DOHH2 (cell line): ENCODE results near the gene IGFL4.

ENCODE experiments used
- H3F3A ChIP-seq: fragments of 200-600 bp; sonication (generic), shearing (Covaris generic); 2 replicates; pipeline ENCODE4 v1.6.0; 2016; ENCODE audit warnings: antibody characterized with exemption, mild to moderate bottlenecking; ENCODE audit not compliant: control insufficient read depth, insufficient read depth
- H3K27ac ChIP-seq: fragments of 200-600 bp; sonication (generic); 2 replicates; pipeline ENCODE4 v1.5.1; 2014; ENCODE audit warnings: low read depth, mild to moderate bottlenecking, low read length, moderate library complexity
- H3K27me3 ChIP-seq: fragments of 200-600 bp; sonication (generic); 2 replicates; pipeline ENCODE4 v1.6.1; 2014; ENCODE audit warnings: mild to moderate bottlenecking, low read length, mixed read lengths; ENCODE audit not compliant: control insufficient read depth
- H3K36me3 ChIP-seq: fragments of 200-600 bp; sonication (generic); 2 replicates; pipeline ENCODE4 v1.6.1; 2014; ENCODE audit warnings: mild to moderate bottlenecking, low read length, moderate library complexity, mixed read lengths; ENCODE audit not compliant: control insufficient read depth
- H3K4me1 ChIP-seq: fragments of 200-600 bp; sonication (generic); 2 replicates; pipeline ENCODE4 v1.6.1; 2014; ENCODE audit warnings: mild to moderate bottlenecking, low read length, mixed read lengths; ENCODE audit not compliant: control insufficient read depth
- H3K4me2 ChIP-seq: fragments of 200-600 bp; sonication (generic); 2 replicates; pipeline ENCODE4 v1.6.0; 2014; ENCODE audit warnings: mild to moderate bottlenecking, low read length, moderate library complexity
- H3K4me3 ChIP-seq: fragments of 200-600 bp; sonication (generic); 2 replicates; pipeline ENCODE4 v1.5.1; 2014; ENCODE audit warnings: mild to moderate bottlenecking, low read length, mixed read lengths
- H3K79me2 ChIP-seq: fragments of 200-600 bp; sonication (generic); 2 replicates; pipeline ENCODE4 v1.6.1; 2014; ENCODE audit warnings: mild to moderate bottlenecking, low read length, mixed read lengths; ENCODE audit not compliant: control insufficient read depth
- H3K9me2 ChIP-seq: fragments of 200-600 bp; sonication (generic); replicated peaks from 2 replicates; pipeline ENCODE4 v1.6.1; 2014; ENCODE audit warnings: mild to moderate bottlenecking, low read length, mixed read lengths; ENCODE audit not compliant: control insufficient read depth
- H3K9me3 ChIP-seq: fragments of 200-600 bp; sonication (generic); 2 replicates; pipeline ENCODE4 v1.6.1; 2014; ENCODE audit warnings: antibody characterized with exemption, low read length, mixed read lengths; ENCODE audit not compliant: control insufficient read depth, insufficient read depth
- H4K20me1 ChIP-seq: fragments of 200-600 bp; sonication (generic); 2 replicates; pipeline ENCODE4 v1.6.0; 2014; ENCODE audit warnings: low read depth, mild to moderate bottlenecking, antibody characterized with exemption, low read length, moderate library complexity; ENCODE audit not compliant: control insufficient read depth, insufficient read depth
- EZH2phosphoT487 ChIP-seq: fragments of 200-600 bp; sonication (generic); IDR thresholded peaks from 2 replicates; pipeline ENCODE4 v1.6.1; 2017; ENCODE audit warnings: borderline replicate concordance, mild to moderate bottlenecking, antibody characterized with exemption, low read length, moderate library complexity, mixed read lengths
- TF ChIP-seq, protein P1 (sequence below): fragments of 200-600 bp; sonication (generic); IDR thresholded peaks from one replicate; pipeline ENCODE4 v1.5.1; 2014; ENCODE audit warnings: antibody characterized with exemption, mild to moderate bottlenecking, low read depth, low read length; ENCODE audit not compliant: poor library complexity, severe bottlenecking

IGFL4 gene

DNA sequence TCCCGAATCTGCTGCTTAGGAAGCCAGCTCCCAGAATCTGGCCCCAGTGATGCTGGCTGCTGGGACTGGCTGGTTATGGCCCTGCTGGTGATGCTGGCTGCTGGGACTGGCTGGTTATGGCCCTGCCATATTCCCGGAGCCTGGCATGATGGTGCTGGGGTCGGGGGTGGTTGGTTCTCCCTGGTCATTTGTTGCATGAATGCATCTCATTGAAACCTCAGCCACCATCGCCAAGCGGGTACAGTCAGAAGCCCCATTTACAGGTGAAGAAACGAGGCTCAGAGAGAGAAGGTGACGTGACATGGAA lies 20.0 kb downstream of the IGFL4 start:
- Histone ChIP-seq H3F3A (no peaks in the 10 kb centered on the region), H4K20me1 (peaks cover 3% of the 10 kb centered on the region; the same call in 1 of the 2 replicates), H3K27ac (no peak overlapping the region)

DNA sequence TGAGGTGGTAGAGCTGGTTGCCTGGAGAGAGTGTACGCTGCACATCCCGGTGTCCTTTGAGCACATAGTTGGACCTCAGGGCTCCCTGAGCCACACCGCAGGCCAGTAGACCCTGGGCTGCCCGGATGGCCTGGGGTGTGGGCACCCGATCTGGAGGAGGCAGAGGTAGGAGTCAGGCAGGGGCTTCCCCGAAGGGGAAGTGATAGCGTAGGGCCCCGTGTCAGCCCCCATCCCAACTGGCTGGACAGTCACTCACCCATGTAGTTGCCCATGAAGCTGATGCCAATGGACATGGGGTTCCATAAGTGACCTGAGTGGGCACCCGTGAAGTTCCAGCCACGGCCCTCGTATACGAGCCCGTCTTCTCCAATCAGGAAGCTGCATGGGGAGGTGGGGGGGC lies 21.5 kb downstream of the IGFL4 start:
- Histone ChIP-seq H3K4me1 (peaks cover 12% of the 10 kb centered on the region), H3K36me3 (no peaks in the 10 kb centered on the region; the same call in 1 of the 2 replicates), H3K79me2 (no peaks in the 10 kb centered on the region), H3K9me3 (no peaks in the 10 kb centered on the region), H3K4me3 (no peak overlapping the region), H3F3A (peaks cover 2% of the 10 kb centered on the region; the same call in 1 of the 2 replicates), H4K20me1 (peaks cover 3% of the 10 kb centered on the region; the same call in 1 of the 2 replicates), H3K27me3 (peaks cover 4% of the 10 kb centered on the region; the same call in 1 of the 2 replicates), H3K9me2 (no peaks in the 10 kb centered on the region), H3K27ac (no peak overlapping the region), H3K4me2 (no peak overlapping the region)
- TF ChIP-seq EZH2phosphoT487: no peak
- TF ChIP-seq, protein P1, sequence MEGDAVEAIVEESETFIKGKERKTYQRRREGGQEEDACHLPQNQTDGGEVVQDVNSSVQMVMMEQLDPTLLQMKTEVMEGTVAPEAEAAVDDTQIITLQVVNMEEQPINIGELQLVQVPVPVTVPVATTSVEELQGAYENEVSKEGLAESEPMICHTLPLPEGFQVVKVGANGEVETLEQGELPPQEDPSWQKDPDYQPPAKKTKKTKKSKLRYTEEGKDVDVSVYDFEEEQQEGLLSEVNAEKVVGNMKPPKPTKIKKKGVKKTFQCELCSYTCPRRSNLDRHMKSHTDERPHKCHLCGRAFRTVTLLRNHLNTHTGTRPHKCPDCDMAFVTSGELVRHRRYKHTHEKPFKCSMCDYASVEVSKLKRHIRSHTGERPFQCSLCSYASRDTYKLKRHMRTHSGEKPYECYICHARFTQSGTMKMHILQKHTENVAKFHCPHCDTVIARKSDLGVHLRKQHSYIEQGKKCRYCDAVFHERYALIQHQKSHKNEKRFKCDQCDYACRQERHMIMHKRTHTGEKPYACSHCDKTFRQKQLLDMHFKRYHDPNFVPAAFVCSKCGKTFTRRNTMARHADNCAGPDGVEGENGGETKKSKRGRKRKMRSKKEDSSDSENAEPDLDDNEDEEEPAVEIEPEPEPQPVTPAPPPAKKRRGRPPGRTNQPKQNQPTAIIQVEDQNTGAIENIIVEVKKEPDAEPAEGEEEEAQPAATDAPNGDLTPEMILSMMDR: no peak

More for the DNA sequence above, 20.0 kb downstream of the IGFL4 start:
- Histone ChIP-seq H3K4me3 (no peak overlapping the region), H3K36me3 (no peaks in the 10 kb centered on the region; the same call in 1 of the 2 replicates), H3K9me2 (no peaks in the 10 kb centered on the region), H3K27me3 (peaks cover 2% of the 10 kb centered on the region; the same call in 1 of the 2 replicates), H3K4me1 (peaks cover 12% of the 10 kb centered on the region), H3K9me3 (no peaks in the 10 kb centered on the region), H3K79me2 (no peaks in the 10 kb centered on the region), H3K4me2 (no peak overlapping the region)
- TF ChIP-seq, protein P1: no peak
- TF ChIP-seq EZH2phosphoT487: no peak

DNA sequence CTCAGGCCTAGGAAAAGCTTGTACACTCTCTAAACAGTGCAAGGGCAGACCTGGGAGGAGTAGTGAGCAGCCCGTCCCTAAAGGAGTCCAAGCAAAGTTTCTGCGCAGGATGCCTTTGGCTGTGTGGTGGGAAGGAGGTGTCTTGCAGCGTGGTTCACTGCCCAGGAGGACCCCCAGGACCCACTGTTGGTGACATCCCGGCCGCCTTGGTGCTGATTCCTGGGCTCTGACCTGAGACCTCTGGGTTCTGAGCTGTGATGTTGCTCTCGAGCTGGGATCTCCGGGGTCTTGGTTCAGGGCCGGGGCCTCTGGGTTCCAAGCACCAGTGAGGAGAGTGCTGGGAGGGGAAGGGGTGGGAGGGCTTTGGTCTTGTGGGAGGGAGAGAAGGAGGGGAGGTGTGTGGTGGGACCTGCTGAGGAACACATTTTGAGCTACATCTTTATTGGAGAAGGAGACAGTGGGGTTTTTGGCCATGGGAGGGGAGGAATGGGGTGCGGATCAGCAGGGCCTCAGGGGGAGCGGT lies 22.0 kb downstream of the IGFL4 start:
- Histone ChIP-seq H3K4me3 (no peak overlapping the region), H3F3A (peaks cover 6% of the 10 kb centered on the region; the same call in 1 of the 2 replicates), H3K27me3 (peaks cover 4% of the 10 kb centered on the region; the same call in 1 of the 2 replicates), H3K9me2 (no peaks in the 10 kb centered on the region), H3K4me1 (peaks cover 12% of the 10 kb centered on the region), H3K4me2 (no peak overlapping the region), H3K79me2 (no peaks in the 10 kb centered on the region), H3K36me3 (no peaks in the 10 kb centered on the region; the same call in 1 of the 2 replicates), H4K20me1 (peaks cover 3% of the 10 kb centered on the region; the same call in 1 of the 2 replicates), H3K27ac (no peak overlapping the region), H3K9me3 (no peaks in the 10 kb centered on the region)
- TF ChIP-seq, protein P1: no peak
- TF ChIP-seq EZH2phosphoT487: no peak
